ENCODE measurements around the gene ENOPH1.

DNA sequence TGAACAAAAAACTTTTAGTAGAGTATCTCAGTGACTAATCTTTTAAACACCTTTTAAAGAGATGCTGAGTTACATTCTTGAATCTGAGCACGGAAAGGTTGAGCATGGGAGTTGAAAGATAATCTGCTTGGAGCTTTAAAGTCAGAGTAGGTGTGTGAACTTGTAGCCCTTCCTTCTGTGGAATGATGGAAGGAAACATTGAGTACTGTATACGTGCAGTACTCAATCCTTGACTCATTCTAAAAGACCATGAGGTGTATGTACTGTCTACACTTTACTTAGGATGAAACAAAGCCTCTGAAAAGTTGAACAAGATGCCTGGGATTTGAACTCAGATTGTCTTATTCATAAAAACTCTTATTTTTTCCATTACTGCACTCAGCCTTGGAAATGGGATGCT lies 3.4 kb downstream of the ENOPH1 start:
- TF ChIP-seq POLR2AphosphoS5 (IDR thresholded peaks at IDR 0.05; ENCODE audit: borderline replicate concordance, low read depth, low read length) = no peak
- no peak for TF ChIP-seq EZH2 (IDR thresholded peaks at IDR 0.05)

All from SK-N-MC (cell line).